Neural cell (in vitro differentiated cells): ENCODE results near the gene CHCHD3. TPM values are rescaled to one million over a fixed set of nuclear protein-coding genes. Genes with fewer than 3 reads are reported as not detected.
A peak's percentile ranks its signal among the peaks of the same experiment; 100 is the strongest.

Experiments
- H2AFZ ChIP-seq: fragments of 200-600, 300-800 bp; sonication (generic), shearing (Covaris generic); 2 replicates; pipeline ENCODE4 v1.6.0; 2014; ENCODE audit warnings: low read depth, mild to moderate bottlenecking, antibody characterized with exemption, low read length, moderate library complexity
- H3F3A ChIP-seq: fragments of 200-600 bp; shearing (Covaris generic); 2 replicates; pipeline ENCODE4 v1.6.1; 2016; ENCODE audit warnings: mild to moderate bottlenecking, moderate library complexity, mixed read lengths, antibody characterized with exemption, low read length; ENCODE audit not compliant: insufficient read depth, poor library complexity, severe bottlenecking
- H3K27ac ChIP-seq: fragments of 200-600, 300-800 bp; sonication (generic), shearing (Covaris generic); 2 replicates; pipeline ENCODE4 v1.5.1; 2014; ENCODE audit warnings: mild to moderate bottlenecking, low read length, moderate library complexity
- H3K27me3 ChIP-seq: fragments of 300-800, 200-600 bp; sonication (generic), shearing (Covaris generic); 2 replicates; pipeline ENCODE4 v1.6.0; 2014; ENCODE audit warnings: mild to moderate bottlenecking, low read depth, low read length, moderate library complexity; ENCODE audit not compliant: insufficient read depth
- H3K36me3 ChIP-seq: fragments of 300-800, 200-600 bp; sonication (generic), shearing (Covaris generic); 2 replicates; pipeline ENCODE4 v1.5.1; 2014; ENCODE audit warnings: mild to moderate bottlenecking, antibody characterized with exemption, low read length, moderate library complexity; ENCODE audit not compliant: insufficient read depth
- H3K4me2 ChIP-seq: fragments of 300-800, 200-600 bp; sonication (generic), shearing (Covaris generic); 2 replicates; pipeline ENCODE4 v1.6.0; 2014; ENCODE audit warnings: mild to moderate bottlenecking, low read length
- H3K4me3 ChIP-seq: fragments of 300-800, 200-600 bp; sonication (generic), shearing (Covaris generic); 2 replicates; pipeline ENCODE4 v1.5.1; 2014; ENCODE audit warnings: mild to moderate bottlenecking, low read length, moderate library complexity
- H3K79me2 ChIP-seq: fragments of 200-600 bp; shearing (Covaris generic); replicated peaks from 2 replicates; pipeline ENCODE4 v1.6.0; 2014; ENCODE audit warnings: mild to moderate bottlenecking, low read length, moderate library complexity; ENCODE audit not compliant: insufficient read depth
- H3K9ac ChIP-seq: fragments of 300-800, 200-600 bp; sonication (generic), shearing (Covaris generic); 2 replicates; pipeline ENCODE4 v1.6.1; 2016; ENCODE audit warnings: mild to moderate bottlenecking, low read length, mixed read lengths
- H3K9me2 ChIP-seq: fragments of 200-600 bp; shearing (Covaris generic); 2 replicates; pipeline ENCODE4 v1.6.1; 2016; ENCODE audit warnings: mild to moderate bottlenecking, low read length, mixed read lengths; ENCODE audit not compliant: insufficient read depth
- H3K9me3 ChIP-seq: fragments of 200-600, 300-800 bp; sonication (generic), shearing (Covaris generic); 2 replicates; pipeline ENCODE4 v1.6.1; 2016; ENCODE audit warnings: mild to moderate bottlenecking, mixed run types, low read length, moderate library complexity, mixed read lengths
- H4K20me1 ChIP-seq: fragments of 200-600 bp; shearing (Covaris generic); 2 replicates; pipeline ENCODE4 v1.6.1; 2016; ENCODE audit warnings: mild to moderate bottlenecking, mixed run types; ENCODE audit not compliant: insufficient read depth
- CTCF ChIP-seq: fragments of 450-650 bp; IDR thresholded peaks from 2 replicates; pipeline ENCODE4 v1.5.1; 2014; ENCODE audit warnings: antibody characterized with exemption, mild to moderate bottlenecking, moderate library complexity; ENCODE audit not compliant: poor library complexity, severe bottlenecking
- EP300 ChIP-seq: fragments of 450-650 bp; conservative IDR thresholded peaks from 2 replicates; pipeline ENCODE4 v1.6.1; 2014; ENCODE audit warnings: antibody characterized with exemption, mild to moderate bottlenecking, moderate library complexity; ENCODE audit not compliant: poor library complexity, severe bottlenecking
- EZH2 ChIP-seq: fragments of 200-600, 300-800 bp; shearing (Covaris generic), sonication (generic); IDR thresholded peaks from 2 replicates; pipeline ENCODE4 v1.6.1; 2014; ENCODE audit warnings: antibody characterized with exemption, low read length, borderline replicate concordance, mild to moderate bottlenecking; ENCODE audit not compliant: insufficient read depth, poor library complexity, severe bottlenecking
- MXI1 ChIP-seq: fragments of 450-650 bp; conservative IDR thresholded peaks from 2 replicates; pipeline ENCODE4 v1.6.1; 2014; ENCODE audit warnings: antibody characterized with exemption, mild to moderate bottlenecking; ENCODE audit not compliant: poor library complexity, severe bottlenecking
- POLR2AphosphoS5 ChIP-seq: IDR thresholded peaks from 2 replicates; pipeline ENCODE4 v1.6.1; 2012
- RAD21 ChIP-seq: fragments of 450-650 bp; conservative IDR thresholded peaks from 2 replicates; pipeline ENCODE4 v1.6.1; 2014; ENCODE audit warnings: antibody characterized with exemption, mild to moderate bottlenecking, moderate library complexity
- REST ChIP-seq: IDR thresholded peaks from 2 replicates; pipeline ENCODE4 v1.6.1; 2012; ENCODE audit warnings: borderline replicate concordance
- SMC3 ChIP-seq: fragments of 450-650 bp; conservative IDR thresholded peaks from 2 replicates; pipeline ENCODE4 v1.6.1; 2014; ENCODE audit warnings: antibody characterized with exemption, mild to moderate bottlenecking, moderate library complexity; ENCODE audit not compliant: poor library complexity
- TAF1 ChIP-seq: IDR thresholded peaks from 2 replicates; pipeline ENCODE4 v1.6.1; 2012; ENCODE audit warnings: low read depth
- polyA plus RNA-seq: library from polyadenylated mRNA; depleted of rRNA; stranded (reverse); fragments of >200 nt; gene quantifications from 2 replicates; pipeline ENCODE4 v1.2.3, GENCODE V29; 2014

The CHCHD3 gene
- polyA plus RNA-seq, 1 donor from 2014 or later, result 89.9 TPM

GRCh38 chr7:132993377-132994013, 88.4 kb downstream of the CHCHD3 start:
- H3K9me2 ChIP-seq, result no peaks in the 10 kb centered on the region
- no peaks in the 10 kb centered on the region for H3K9me3 ChIP-seq
- no peaks in the 10 kb centered on the region for H3F3A ChIP-seq
- no peak overlapping the region for H3K27ac ChIP-seq
- H3K9ac ChIP-seq, result no peak overlapping the region
- no peak for TF ChIP-seq SMC3
- no peak for TF ChIP-seq CTCF
- TF ChIP-seq EZH2, result no peak
- no peak for TF ChIP-seq EP300
- no peak for TF ChIP-seq RAD21
- no peak for TF ChIP-seq POLR2AphosphoS5
- no peak for TF ChIP-seq MXI1
- H3K36me3 ChIP-seq, result no peaks in the 10 kb centered on the region
- no peaks in the 10 kb centered on the region for H3K27me3 ChIP-seq
- H3K4me2 ChIP-seq, result no peak overlapping the region
- no peaks in the 10 kb centered on the region for H4K20me1 ChIP-seq
- H2AFZ ChIP-seq, result no peak overlapping the region
- H3K4me3 ChIP-seq, result no peak overlapping the region
- H3K79me2 ChIP-seq, result peaks cover 14% of the 10 kb centered on the region

- TF ChIP-seq EZH2 (no peak), CTCF (no peak), TAF1 (no peak), REST (no peak), RAD21 (peak; percentile 12), MXI1 (no peak), POLR2AphosphoS5 (no peak)
- Histone ChIP-seq H3K4me2 (no peak overlapping the region), H3K9ac (no peak overlapping the region), H3K9me3 (no peaks in the 10 kb centered on the region), H3K79me2 (peaks cover 8% of the 10 kb centered on the region), H3K9me2 (no peaks in the 10 kb centered on the region), H3K27me3 (no peaks in the 10 kb centered on the region), H3K4me3 (no peak overlapping the region), H3F3A (no peaks in the 10 kb centered on the region), H2AFZ (peak overlapping the region; percentile 23), H3K27ac (no peak overlapping the region), H3K36me3 (no peaks in the 10 kb centered on the region), H4K20me1 (no peaks in the 10 kb centered on the region)
These were observed 90.0 kb downstream of the CHCHD3 start for GRCh38 chr7:132991615-132992587.
